SH-SY5Y (cell line): Measurements from ENCODE around the gene DNAJC2.

Source experiments
- GATA2 ChIP-seq: IDR thresholded peaks from 2 replicates; pipeline ENCODE4 v1.6.1; 2011; ENCODE audit warnings: mild to moderate bottlenecking, low read depth, low read length
- GATA3 ChIP-seq: IDR thresholded peaks from 2 replicates; pipeline ENCODE4 v1.6.1; 2011; ENCODE audit warnings: low read depth, mild to moderate bottlenecking, low read length, moderate library complexity

DNA sequence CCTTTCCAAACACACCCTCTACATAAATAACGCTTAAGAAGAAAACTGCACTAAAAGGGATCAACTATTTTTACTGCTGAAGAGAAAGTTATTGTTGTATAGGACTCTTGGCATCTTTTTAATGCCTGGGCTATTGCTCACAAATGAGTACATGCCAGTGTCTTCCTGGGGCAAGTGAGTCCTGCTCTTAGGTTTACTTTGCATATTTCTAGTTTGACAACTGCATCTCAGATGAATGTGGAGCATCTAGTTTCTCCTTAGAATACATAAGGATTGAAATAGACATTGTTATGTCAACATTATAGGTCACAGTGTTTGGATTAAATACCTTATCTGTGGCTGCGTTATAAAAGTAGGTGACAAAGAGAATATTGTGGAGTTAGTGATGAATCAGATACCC lies 47.4 kb upstream of the DNAJC2 start:
- TF ChIP-seq GATA2 (no peak), GATA3 (no peak)
